Sigmoid colon (tissue), 4 donors: ENCODE measurements around the gene TNFAIP8L3.

ENCODE experiments used
- EP300 ChIP-seq, 4 donors: sonication (generic); formaldehyde crosslinking; IDR thresholded peaks; one replicate each; pipeline ENCODE4 v1.6.1; 2017; ENCODE audit warnings: antibody characterized with exemption in 4 of 4
- POLR2AphosphoS5 ChIP-seq, 4 donors: sonication (generic); formaldehyde crosslinking; IDR thresholded peaks; one replicate each; pipeline ENCODE4 v1.6.1; 2017; ENCODE audit warnings: antibody characterized with exemption in 4 of 4
- TF ChIP-seq, protein P1 (sequence below), 4 experiments: fragments of 450-650 bp in 3 of 4; fragments of 200-600 bp in 1 of 4; IDR thresholded peaks; one replicate each; pipeline ENCODE4 v1.5.1; 2016 to 2019; ENCODE audit warnings: antibody characterized with exemption in 4 of 4, mild to moderate bottlenecking in 3 of 4, moderate library complexity in 2 of 4

DNA sequence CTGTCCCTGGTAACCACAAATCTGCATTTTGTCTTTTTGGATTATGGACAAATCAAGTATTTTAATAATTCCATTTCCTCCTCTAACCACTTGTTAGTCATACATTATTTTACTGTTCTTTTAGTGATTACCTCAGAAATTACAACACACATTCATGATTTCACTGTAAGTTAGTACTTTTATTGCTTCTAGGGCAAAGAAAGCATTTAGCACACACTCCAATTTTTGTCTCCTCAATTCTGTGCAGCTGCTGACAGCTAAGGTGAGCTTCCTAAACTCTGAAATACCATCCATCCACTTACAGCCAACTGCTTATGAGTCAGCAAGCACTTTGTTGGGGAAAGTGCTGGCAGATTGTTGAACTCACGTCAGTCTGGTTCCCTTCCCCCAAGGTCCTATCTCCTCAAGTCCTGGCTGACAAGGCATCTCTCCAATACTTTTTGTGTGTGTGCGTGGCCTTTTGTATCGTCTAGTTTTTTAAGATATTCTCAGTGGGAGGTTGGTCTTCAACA, 49.4 kb upstream of the TNFAIP8L3 start:
- TF ChIP-seq POLR2AphosphoS5 (IDR thresholded peaks at IDR 0.05), result no peak
- TF ChIP-seq, protein P1, sequence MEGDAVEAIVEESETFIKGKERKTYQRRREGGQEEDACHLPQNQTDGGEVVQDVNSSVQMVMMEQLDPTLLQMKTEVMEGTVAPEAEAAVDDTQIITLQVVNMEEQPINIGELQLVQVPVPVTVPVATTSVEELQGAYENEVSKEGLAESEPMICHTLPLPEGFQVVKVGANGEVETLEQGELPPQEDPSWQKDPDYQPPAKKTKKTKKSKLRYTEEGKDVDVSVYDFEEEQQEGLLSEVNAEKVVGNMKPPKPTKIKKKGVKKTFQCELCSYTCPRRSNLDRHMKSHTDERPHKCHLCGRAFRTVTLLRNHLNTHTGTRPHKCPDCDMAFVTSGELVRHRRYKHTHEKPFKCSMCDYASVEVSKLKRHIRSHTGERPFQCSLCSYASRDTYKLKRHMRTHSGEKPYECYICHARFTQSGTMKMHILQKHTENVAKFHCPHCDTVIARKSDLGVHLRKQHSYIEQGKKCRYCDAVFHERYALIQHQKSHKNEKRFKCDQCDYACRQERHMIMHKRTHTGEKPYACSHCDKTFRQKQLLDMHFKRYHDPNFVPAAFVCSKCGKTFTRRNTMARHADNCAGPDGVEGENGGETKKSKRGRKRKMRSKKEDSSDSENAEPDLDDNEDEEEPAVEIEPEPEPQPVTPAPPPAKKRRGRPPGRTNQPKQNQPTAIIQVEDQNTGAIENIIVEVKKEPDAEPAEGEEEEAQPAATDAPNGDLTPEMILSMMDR (IDR thresholded peaks at IDR 0.05), result no peak
- TF ChIP-seq EP300 (IDR thresholded peaks at IDR 0.05), result no peak
